NOMO-1 treated with DMSO at 0.1 percent for 48 hours (cell line): ENCODE measurements around the gene CFL1.
A peak's percentile ranks its signal among the peaks of the same experiment; 100 is the strongest.
"Not testable (repeated sequence)": the region's sequence is repeated elsewhere in the genome, so short reads cannot be mapped to it uniquely, and the experiment has no call there.

Source experiments
- DNase-seq: peaks from one replicate; lab custom pipeline; 2025; ENCODE audit not compliant: unreplicated experiment; lab: John Stamatoyannopoulos, UW

CFL1 gene

DNA sequence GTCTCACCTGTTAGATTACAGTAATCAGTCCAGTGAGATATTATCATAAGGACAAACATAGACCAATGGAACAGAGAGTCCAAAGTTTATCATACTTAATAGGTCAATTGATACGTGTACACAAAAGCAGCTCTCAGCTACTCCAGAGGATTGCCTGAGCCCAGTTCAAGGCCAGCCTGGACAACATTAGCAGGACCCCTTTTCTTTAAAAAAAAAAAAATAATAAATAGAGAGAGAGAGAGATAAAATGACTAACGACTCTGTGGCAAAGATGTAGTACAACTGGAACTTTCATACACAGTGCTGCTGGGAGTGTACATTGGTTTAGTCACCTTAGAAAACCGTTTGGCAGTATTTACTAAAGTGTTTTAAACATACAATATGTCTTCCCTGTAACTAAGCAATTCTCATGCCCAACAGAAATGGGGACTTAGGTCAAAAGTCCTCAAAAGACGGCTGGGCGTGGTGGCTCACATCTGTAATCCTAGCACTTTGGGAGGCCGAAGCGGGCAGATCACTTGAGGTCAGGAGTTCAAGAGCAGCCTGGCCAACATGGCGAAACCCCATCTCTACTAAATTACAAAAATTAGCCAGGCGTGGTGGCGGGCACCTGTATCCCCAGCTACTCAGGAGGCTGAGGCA, 13.6 kb downstream of the CFL1 start:
- no peak for DNase-seq

DNA sequence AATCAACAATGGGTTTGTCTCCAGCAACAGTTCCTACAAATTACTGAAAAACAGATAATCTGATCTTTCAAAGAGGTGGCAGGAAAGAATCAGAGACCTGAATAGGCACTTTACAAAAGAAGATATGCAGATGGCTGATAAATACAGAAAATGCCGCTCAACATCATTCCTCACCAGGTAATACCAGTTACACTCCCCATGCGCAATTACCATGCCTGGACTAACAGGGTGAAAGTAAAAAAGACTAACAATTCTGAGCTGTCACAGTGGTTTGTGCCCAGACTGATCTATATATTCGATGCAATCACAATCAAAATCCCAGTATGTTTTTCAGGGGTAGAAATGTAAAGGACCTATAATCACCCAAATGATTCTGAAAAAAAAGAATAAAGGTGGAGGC, 14.2 kb downstream of the CFL1 start:
- DNase-seq: no peak

DNA sequence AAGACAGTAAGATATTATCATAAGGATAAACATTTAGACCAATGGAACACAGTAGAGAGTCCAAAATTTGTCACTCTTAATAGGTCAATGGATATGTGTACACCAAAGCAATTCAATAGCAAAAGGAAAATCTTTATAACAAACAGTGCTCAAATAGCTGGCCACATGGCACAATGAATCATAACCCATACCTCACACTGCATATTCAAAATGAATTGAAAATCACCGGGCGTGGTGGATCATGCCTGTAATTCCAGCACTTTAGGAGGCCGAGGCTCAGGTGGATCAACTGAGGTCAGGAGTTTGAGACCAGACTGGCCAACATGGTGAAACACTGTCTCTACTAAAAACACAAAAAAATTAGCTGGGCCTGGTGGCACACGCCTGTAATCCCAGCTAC, 15.8 kb downstream of the CFL1 start:
- DNase-seq: no peak

DNA sequence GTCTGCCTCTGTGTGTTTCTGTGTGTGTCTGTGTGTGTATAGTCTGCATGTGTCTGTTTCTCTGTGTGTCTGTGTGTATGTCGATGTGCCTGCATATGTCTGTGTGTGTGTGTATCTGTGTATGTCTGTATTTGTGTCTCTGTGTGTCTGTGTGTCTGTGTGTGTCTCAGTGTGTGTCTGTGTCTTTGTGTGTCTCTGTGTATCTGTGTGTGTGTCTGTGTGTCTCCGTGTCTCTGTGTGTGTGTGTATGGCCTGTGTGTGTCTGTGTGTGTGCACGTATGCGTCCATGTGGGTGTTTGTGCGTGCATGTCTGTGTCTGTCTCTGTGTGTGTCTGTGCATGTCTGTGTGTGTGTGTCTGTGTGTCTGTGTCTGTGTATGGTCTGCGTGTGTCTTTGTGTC, 23.8 kb downstream of the CFL1 start:
- no peak for DNase-seq

DNA sequence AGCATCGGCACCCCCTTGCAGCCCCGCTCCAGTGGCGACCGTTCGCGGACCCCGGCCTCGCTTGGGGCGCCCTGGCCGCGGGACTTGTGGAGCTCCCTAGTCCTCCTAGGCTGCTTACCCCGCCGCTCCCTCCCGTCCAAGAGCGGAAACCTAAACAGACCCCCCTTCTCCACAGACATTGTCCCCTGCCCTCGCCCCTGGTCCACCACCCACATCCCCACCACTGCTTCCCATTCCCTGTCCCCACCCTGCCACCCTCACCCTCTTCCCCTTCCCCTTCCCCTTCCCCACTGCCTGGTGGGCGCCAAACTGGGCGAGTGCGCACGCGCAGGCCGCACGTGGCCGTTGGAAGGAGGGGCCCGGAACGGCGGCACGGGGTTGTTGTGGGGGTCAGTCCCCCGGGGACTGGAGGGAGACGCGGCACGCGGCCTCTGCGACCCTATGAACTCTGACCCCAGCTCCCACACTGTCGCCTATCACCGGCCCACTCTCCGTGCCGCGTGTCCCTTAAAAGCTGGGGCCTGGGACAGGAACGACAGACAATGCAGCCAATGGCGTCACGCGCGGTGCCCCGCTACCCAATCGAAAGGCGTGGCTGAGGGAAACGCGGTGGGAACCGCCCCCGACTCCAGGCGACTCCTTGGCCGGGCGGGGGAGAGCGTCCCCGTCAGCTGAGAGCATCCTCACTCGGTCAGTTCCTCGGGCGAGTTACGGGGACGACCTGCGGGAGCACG, 24.5 kb downstream of the CFL1 start, which contains the start of gene SNX32:
Gene SNX32, plus strand, starts transcription at position 667 of the 734 bp plus-strand sequence. CDS start 103 bp downstream, outside the sequence.
- peak; percentile 96 for DNase-seq

DNA sequence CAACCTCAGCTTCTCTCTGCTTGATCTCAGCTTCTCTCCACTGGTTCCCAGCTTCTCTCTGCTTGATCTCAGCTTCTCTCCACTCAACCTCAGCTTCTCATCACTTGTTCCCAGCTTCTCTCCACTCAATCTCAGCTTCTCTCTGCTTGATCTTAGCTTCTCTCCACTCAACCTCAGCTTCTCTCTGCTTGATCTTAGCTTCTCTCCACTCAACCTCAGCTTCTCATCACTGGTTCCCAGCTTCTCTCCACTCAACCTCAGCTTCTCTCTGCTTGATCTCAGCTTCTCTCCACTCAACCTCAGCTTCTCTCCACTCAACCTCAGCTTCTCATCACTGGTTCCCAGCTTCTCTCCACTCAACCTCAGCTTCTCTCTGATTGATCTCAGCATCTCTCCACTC, 25.7 kb downstream of the CFL1 start:
- not testable (repeated sequence) for DNase-seq

DNA sequence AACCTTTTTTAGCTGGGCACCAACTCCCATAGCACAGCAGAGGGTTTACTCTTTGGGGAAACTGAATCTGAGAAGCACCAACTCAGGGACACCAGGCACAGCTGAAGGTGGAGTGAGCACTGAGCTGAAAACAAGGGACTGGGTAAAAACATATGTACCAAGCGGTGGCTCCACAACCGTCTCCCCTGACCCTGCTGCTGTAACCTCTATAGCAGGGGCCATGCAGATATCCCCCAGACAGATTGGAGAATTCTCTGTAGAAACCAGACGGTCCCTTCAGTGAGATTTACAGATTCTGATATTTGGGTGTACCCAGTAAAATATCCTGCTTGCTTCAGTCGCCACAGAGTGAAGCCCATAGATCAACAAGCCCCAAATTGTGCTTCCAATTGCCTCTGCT, 28.5 kb downstream of the CFL1 start:
- DNase-seq: no peak

DNA sequence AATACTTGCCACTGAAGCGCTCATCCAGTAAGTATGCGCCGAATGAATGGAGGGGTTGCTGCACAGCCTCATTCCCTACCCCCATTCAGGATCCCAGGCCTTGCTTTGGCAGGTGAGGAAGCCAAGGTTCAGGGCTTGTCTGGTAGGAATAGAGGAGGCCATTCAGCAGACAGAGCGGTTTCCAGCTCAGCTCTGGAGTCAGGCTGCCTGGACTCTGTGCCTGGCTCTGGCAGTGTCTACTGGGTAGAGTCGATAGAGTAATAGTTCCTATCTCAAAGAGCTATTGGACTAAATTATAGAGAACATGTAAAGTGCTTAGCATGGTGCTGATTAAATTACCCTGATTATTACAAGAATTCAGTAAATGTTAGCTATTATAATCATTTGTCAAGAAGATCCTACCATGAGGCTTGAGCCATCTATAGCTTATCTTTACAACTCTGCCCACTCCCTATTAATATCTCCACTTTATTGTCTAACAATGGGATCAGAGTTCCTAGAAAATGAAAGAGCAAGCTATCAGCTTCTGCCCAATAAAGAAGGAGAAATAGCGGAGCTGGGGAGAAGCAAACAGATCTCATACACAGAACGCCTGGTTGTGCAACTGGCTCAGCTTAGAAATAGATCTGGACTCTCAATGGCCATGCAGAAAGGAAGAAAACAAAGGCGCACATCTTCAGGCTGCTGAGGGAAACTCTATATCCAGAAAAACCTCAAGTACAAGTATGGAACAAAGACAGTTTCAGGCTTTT, 30.8 kb downstream of the CFL1 start:
- peak; percentile 12 for DNase-seq

DNA sequence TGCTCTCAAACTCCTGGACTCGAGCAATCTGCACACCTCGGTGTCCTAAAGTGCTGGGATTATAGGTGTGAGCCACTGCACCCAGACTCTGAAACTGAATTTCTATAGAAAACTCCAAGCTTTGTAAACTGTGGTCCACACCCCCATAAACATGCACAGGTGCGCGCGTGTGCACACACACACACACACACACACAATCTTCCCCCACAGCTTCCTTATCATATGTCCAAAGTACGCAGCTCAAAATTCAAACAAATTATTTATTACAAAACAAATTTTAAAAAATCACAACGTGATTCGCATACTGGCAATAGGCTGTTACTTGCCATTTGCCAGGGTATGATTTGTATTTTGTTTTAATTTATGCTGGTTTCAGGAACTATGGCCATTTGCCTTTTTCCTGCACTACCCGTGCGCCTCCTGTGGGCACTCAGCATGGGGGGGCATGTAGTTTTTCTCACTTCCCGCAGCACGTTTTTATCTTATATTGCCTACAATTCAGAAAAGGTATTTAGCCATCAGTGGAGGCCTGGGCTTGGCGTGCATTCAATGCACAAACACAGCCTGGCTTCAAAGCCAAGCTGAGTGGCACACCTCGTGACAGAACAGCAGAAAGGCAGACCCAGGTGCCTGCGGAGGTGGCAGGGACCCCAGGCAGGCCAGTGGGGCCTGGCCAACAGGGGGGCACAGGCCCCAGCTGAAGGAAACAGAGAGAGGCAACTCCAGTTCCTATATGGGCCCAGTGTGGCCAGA, 35.0 kb downstream of the CFL1 start:
- DNase-seq: no peak

DNA sequence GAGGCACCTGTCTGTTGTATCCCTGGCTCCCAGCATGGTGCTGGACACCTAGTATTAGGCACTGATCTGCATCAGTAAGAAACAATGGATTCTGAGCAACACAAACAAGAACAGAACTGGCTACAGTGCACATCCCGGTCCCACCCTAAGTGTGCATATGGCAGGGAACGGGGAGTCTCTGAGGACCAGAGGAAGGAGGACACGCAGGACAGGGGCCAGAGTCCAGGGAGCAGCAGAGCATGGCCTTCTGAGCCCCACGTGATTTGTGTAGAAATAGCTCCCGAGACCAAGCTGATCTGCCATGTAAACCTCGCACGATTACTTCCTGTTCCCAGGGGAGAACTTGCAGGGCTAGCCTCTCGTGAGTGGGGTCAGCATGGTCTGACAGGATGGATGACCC, 36.9 kb downstream of the CFL1 start:
- peak; percentile 8 for DNase-seq

DNA sequence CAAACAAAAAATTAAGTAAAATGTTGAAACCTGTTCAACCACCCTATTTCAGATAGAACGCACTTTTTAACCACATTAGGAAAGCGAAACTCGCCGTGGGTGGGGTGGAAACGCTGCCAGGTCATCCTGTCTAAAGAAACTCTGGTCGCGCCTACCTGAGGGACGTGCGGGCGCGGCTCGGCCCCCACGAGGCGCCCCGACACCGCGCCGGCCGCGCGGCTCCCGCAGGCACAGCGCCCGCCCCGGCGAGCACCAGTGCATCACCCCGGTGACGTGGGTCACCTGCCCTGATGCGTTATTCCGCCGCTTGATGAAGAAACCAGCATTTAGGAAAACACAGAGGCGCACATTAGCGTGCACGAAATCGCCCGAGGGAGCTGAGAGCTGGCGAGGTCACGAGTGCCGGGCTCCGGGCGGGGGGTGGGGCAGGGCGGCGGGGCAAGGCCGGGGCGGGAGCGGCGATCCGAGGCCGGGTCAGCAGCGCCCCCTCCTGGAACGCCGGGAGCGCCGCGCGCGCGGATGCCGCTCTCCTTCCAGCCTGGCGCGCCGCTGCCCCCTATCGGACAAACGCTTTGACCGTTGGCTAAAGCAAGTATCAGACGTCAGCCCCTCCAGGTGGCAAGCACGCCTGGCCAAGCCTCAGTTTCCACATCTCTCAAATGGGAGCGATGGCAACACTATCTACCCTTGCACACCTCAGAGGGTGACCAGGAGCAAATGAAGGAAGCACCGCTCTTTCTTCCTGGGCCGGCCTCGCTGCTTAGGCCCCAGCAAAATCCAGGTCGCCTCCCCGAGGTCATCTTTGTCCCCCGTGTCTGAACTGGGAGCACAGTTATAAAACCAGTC, 39.9 kb downstream of the CFL1 start:
- peak; percentile 87 for DNase-seq

DNA sequence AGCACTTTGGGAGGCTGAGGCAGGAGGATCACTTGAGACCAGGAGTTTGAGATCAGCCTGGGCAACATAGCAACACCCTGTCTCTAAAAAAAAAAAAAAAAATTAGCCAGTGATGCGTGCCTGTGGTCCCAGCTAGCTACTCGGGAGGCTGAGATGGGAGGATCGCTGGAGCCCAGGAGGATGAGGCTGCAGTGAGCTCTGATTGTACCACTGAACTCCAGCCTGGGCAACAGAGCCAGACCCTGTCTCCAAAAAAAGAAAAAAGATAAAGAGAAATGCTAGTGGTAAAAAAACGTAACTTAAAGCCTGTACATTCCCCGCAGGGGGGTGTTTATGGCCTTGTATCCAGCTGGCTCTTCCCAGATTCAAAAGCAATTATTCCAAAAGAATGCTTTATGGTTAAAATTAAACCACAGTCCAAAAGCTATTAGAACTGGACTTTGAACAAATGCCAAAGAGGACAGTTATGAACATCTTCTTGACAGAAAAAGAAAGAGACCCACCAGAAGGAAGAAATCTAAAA, 40.6 kb downstream of the CFL1 start:
- no peak for DNase-seq

DNA sequence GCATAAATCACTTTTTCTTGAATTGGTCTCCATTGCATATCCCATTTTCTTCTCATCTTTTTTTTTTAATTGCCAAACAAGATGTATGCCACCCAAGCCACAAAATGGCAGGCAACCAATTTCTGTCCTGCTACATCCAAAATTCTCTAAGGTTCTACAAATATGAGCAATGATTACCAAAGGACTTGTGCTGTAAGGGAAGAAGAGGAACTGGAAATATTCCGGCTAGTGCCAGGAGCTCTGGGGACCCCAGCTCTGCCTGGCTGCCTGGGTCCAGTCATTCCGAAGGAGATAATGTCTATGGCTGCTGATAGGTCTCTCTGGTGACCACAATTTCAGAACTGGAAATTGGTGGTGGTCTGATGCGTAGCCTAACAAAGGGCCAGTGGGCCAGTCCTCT, 41.3 kb downstream of the CFL1 start:
- no peak for DNase-seq

DNA sequence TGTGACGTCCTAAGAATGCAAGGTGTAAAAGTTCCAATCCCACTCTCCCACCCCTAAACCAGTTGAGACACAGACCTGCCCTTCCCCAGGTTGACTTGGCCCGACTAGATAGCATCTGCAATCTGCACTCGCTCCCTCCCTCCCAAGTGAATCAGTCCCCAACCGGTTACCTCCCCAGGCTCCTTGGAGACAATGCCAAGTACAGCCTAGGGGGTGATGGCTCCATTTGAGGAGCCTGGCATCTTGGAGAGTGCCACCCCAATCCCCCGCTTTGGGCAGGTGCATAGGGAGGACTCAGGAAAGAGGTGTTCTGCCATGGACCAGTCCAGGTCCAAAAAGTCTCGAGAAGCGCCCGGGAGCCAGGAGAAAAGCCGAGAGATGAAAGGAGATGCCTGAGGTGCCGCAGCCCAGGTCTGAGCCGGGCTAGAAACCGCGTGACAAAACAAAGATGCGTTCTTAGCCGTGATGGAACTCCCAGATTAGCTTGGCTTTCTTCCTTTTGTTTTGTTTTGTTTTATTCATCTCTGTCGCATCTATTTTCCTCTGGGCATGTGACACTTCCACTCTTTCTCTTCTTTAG, 42.9 kb downstream of the CFL1 start:
- DNase-seq: no peak

DNA sequence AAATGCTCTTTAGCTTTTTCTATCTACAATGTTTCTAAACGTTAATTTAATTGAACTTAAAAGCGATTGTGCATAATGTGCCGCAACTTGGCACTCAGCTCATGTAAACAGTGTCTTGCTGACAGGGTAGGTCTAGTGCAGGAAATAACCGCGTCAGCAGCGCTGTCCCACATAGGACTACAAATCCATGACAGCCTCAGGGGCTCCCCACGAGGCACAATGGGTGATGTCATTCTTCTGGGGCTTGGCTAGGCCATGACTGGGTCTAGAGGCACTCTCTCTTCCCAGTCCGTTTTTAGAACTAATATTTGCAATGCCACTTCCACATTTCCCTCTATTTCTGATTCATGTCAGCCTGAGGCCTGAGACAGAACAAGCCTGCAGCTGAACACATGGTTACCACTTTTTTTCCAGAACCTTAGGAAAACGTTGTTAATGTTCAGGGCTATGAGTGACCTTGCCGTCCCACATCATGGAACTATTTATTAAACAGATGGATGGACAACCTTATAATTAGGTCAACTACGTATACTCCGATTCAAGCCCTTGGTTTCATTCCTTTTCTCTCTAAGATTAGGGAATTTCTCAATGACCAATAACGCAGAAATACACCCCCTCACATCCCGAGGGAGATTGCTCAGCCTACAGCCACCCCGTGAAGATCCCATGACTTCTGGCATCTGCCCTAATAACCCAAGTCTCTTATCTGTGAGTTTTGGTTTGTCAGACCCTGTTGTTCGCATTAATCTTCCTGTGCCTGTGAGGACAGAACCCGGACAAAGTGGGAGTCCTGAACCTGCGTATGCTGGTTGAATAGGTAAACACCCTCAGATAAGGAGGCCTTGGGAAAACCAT, 43.6 kb downstream of the CFL1 start:
- peak; percentile 68 for DNase-seq

DNA sequence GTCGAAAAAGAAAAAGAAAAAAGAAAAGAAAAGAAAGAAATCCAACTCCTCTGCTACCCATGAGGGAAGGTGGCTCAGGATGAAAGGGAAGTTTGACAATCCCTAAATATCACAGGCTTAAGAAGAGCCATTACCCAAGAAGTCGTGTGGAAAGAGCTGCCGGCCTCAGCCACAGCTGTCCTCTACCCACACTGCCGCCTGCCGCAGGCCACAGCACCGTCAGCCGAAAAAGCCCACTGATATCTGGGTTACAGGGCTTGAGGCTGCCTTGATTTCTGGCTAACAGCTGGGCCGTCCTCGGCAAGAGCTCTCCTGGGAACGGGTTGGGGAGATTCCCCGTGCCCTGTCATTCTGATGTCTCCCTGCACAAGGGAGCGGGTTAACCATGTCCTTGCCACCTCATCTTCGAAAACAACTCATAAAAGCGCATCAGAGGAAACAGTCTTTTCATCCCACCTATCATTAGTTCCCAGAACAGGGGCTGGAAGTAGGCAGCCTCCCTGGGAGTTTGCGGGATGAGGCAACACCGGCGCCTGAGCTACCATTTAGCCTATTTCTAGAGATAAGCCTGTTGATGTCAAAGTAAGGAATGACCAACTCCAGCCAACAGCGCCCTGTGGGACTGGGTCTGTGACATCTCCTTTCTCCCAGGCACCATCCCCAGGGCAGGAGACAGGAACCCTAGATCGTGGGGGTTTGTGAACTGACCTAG, 46.1 kb downstream of the CFL1 start:
- DNase-seq: no peak

DNA sequence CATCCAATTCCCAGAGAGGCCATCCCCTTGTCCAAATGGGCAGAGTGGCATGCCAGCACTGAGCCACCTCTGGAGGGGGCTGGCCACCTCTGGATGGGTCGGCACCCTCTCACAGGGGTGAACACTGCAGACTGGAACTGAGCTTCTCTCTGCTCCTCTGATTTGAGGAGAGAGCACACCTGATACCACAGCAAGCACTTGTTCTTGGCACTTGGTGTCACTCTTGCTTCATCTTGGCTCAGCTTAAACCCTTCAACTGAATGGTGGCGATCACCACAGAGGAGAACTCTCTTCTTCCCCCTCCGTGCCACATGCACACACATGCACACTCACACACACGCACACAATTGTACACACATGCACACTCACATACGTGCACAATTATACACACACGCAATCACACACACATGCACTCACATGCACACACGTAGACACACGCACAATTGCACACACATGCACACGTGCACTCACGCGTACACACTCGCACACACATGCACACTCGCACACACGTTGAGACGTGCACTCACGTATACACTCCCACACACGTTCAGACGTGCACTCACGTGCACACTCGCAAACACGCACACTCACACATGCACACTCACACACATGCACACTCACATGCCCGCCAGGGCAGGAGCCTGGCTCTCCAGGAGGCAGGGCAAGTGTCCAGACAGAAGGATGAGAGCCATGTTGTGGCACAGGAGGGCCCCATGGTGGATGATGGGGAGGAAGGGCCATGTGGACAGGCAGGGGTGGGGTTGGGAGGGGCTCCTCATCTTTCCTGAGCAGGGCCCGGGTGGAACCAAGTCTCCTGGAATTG, 47.7 kb downstream of the CFL1 start:
- DNase-seq: no peak
